HG02840 (cell line): ENCODE results near the gene TRIM52.
A peak's percentile ranks its signal among the peaks of the same experiment; 100 is the strongest.
"Not testable (repeated sequence)": the region's sequence is repeated elsewhere in the genome, so short reads cannot be mapped to it uniquely, and the experiment has no call there.

Experiments used
- ATAC-seq: cut with Tn5 transposase; IDR thresholded peaks from one replicate; pipeline ENCODE4 v1.9.1; 2021; ENCODE audit warnings: mild to moderate bottlenecking, moderate library complexity, moderate number of reproducible peaks; ENCODE audit not compliant: unreplicated experiment, low FRiP score

Gene TRIM52

GRCh38 chr5:181260720-181261319 lies at the start of gene TRIM52:
Gene TRIM52, minus strand, starts transcription at chr5:181261143. Its CDS starts 330 bp downstream, at chr5:181260813.
- ATAC-seq = peak; percentile 79

- ATAC-seq = not testable (repeated sequence)
These were observed 26.4 kb upstream of the TRIM52 start for GRCh38 chr5:181287331-181287730.

- ATAC-seq = not testable (repeated sequence)
These were observed 25.2 kb upstream of the TRIM52 start for GRCh38 chr5:181285962-181286705.

GRCh38 chr5:181283841-181284755 lies 23.2 kb upstream of the TRIM52 start:
- ATAC-seq = not testable (repeated sequence)

DNA sequence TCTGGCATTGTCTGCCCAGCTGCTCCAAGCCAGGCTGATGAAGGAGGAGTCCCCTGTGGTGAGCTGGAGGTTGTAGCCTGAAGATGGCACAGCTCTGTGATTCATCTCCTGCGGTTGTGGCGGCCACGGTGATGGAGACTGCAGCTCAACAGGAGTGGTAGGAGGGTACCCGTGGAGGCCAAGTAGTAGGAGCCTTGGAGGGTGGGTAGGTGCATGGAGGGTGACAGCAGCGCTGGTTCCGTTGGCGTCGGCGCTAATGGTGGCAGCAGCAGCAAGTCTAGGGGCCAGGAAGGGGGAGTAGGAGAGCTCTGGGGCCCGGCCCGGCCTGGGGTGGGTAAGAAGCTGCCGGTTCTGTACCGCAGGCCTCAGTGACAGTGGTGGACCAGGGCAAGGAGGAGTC lies 22.4 kb upstream of the TRIM52 start:
- ATAC-seq = no peak

DNA sequence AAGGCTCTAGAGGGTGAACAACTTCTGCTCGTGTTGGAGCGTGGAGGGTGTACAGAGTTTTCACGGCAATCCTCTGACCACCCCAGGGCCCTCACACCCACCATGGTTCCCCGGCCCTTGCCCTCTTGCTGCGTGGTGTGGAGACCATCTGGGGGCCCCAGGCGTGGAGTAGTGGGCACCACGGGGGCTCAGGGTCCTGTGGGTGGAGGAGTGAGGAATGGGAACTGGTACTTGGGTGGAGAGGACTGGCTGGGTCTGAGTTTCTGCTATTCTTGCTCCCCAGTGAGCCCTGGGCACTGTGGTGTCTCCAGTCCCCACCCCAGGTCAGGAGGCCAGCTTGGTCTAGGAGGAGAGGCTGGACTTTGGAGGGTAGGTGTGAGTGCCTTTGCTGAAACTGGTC lies 21.9 kb upstream of the TRIM52 start:
- ATAC-seq = no peak

- ATAC-seq = not testable (repeated sequence)
These were observed 21.5 kb upstream of the TRIM52 start for GRCh38 chr5:181282415-181282814.

- no peak for ATAC-seq
These were observed 21.0 kb upstream of the TRIM52 start for GRCh38 chr5:181281984-181282316.

- ATAC-seq = no peak
These were observed 20.4 kb upstream of the TRIM52 start for GRCh38 chr5:181281077-181281983.

DNA sequence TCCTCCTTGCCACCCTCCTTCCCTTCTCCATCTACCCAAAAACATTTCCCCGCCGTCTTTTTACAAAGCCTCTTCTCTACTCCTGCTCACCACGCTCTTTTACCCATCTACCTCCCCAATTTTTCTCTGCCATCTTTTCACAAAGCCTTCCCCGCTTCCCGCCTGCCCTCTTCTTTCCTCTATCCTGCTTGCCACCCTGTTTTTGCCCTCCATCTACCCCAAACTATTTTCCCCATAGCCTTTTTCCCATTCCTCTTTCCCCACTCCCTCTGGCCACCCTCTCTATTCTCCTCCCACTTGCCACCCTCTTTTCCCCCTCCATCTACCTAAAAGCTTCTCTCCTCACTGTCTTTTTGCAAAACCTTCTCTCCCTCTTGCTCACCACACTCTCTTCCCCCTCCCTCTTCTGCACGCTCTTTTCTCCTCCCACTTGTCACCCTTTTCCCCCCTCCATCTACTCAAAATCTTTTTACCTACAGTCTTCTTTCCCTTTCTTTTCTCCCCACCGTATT lies 19.4 kb upstream of the TRIM52 start:
- ATAC-seq = no peak

DNA sequence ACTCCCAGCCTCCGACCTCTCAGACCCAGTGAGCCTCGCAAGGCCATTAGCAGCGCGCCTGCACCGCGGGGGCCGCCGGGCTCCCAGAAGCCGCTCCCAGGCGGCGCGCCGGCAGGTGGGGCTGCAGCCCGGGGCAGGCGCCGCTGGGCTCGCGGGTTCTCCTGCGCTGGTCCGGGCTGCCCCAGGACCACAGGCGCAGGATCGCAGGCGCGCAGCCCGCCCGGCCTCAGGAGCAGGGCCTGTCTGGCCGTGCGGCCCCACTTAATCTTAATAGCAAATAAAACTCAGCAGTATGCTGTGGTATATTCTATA lies 12.4 kb upstream of the TRIM52 start:
- not testable (repeated sequence) for ATAC-seq

- no peak for ATAC-seq
These were observed 10.1 kb upstream of the TRIM52 start for GRCh38 chr5:181271081-181271480.

- ATAC-seq = not testable (repeated sequence)
These were observed 7.0 kb upstream of the TRIM52 start for GRCh38 chr5:181267907-181268306.

DNA sequence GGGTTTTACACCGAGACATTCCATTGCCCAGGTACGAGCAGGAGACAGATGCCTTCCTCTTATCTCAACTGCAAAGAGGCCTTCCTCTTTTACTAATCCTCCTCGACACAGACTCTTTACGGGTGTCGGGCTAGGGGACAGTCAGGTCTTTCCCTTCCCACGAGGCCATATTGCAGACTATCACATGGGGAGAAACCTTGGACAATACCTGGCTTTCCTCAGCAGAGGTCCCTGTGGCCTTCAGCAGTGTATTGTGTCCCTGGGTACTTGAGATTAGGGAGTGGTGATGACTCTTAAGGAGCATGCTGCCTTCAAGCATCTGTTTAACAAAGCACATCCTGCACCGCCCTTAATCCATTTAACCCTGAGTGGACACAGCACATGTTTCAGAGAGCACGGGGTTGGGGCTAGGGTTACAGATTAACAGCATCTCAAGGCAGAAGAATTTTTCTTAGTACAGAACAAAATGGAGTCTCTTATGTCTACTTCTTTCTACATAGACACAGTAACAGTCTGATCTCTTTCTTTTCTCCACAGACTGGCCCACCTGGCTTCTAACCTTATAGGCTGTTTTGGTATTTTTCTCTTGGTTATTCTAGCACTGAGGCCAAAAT lies 6.5 kb upstream of the TRIM52 start:
- ATAC-seq = not testable (repeated sequence)

DNA sequence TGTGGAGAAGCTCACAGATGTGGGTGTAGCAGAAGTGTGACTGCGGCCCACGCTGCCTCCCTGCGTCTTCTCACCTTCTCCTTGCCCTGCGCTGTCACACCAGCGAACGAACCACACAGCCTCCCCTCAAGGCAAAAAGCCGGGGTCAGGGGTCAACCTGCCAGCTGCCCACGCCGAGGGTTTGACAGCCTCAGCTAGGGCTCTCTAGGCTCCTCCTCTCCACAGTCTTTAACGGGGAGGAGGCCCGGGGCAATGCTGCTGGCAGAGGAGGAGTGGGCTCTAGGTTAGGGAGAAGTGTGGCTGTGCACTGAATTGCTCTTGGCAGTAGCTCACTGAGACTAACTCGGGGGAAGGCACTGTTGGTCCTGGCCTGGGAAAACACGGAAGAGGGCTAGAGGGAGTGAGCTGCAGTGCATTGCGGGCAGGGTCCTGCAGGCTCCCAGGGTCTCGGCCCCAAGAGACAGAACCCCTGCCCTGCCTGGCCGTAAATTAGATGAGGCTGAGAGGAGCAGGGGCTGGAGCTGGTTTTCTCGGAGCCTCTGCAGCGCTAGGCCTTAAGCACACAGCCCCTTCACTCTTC lies 4.2 kb upstream of the TRIM52 start:
- ATAC-seq = no peak

- ATAC-seq = no peak
These were observed 2.7 kb upstream of the TRIM52 start for GRCh38 chr5:181263633-181264032.

DNA sequence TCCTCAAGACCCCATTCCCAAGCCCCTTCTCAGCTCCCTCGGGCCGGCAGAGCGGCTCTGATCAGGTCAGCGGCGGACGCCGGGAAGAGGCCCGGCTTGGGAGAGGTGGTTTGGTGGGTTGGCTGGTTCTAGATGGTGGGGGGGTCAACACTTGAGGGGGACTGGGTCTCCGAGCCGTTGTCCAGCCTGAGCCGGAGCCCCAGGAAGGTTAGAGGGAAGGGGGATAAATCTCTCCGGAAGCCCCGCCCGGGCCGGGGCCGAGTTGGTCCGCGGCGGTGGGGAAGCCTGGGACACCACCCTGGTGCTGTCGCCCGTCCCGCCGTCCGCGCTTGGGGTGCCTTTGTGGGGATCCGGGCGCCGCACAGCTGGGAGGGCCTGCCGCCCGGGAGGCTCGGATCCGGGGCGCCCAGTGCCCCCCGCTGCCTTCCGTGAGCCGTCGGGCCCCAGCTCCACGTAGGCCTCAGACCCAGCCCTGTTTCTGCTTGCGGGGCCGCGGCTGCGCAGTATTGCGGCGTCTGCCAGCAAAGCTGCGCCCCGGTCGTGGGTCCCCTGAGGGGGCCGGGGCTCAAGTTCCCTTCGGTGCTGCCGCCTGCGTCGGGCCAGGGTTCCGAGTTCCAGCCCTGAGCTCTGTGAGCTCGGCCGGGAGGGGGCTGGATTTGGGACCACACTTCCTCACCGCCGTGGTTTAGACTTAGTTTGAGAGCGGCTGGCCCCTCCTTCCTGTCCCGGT lies 542 bp upstream of the TRIM52 start:
- peak; percentile 55 for ATAC-seq

DNA sequence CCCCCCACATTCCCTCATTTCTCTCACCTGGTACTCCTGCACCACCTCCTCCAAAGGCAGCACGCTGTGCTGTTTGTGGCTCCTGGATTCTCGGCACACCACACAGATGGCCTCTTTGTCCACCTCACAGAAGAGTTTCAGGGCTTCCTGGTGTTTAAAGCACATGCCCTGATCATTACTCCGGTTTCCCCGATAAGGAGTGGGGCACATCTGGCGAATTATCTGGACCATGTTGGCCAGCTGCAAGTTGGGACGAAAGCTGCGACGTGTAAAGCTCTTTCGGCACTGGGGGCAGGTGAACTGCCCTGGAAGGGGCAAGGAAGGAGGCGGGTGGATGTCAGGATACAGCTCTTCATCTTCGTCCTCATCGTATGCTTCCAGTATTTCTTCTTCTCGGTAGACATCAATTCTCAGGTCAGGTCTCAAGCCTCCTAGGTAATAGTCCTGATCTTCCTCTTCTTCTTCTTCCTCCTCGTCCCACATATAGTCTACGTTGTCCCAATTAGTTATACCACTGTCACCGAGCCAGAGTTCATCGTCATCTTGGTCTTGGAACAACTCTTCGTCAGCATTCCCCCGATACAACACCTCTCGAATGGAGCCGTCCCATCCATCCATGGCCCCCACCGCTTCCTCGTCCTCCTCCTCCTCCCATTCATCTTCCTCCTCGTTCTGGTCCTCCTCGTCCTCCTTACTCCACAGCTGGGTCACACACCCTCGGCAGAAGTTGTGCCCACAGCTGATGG lies 796 bp downstream of the TRIM52 start:
- ATAC-seq = no peak
